Mesothelial cell of epicardium (in vitro differentiated cells): Measurements from ENCODE around the gene SCMH1. TPM values are rescaled to one million over a fixed set of nuclear protein-coding genes. Genes with fewer than 3 reads are reported as not detected.

Source experiments
- DNase-seq, 2 experiments: peaks; one replicate each; pipeline ENCODE4 v3.0.0; 2021; ENCODE audit warnings: low spot score in 2 of 2; ENCODE audit not compliant: unreplicated experiment in 2 of 2
- H3K27ac Mint-ChIP-seq: 2 replicates; pipeline ENCODE4 v1.8.0; 2021; ENCODE audit warnings: mixed read lengths
- H3K27me3 Mint-ChIP-seq: 2 replicates; pipeline ENCODE4 v1.8.0; 2021; ENCODE audit warnings: low read depth, mixed read lengths
- H3K36me3 Mint-ChIP-seq: 2 replicates; pipeline ENCODE4 v1.8.0; 2021; ENCODE audit warnings: mixed read lengths
- H3K4me1 Mint-ChIP-seq: 2 replicates; pipeline ENCODE4 v1.8.0; 2021; ENCODE audit warnings: mixed read lengths
- H3K4me3 Mint-ChIP-seq: 2 replicates; pipeline ENCODE4 v1.8.0; 2021; ENCODE audit warnings: mild to moderate bottlenecking, moderate library complexity, mixed read lengths
- H3K9me3 Mint-ChIP-seq: 2 replicates; pipeline ENCODE4 v1.8.0; 2021; ENCODE audit warnings: mixed read lengths
- total RNA-seq: library from RNA; stranded (reverse); gene quantifications from 3 replicates; pipeline ENCODE4 v1.2.1, GENCODE V29; 2021
- TF ChIP-seq, protein P1 (sequence below): fragments of 200-600 bp; sonication (generic); IDR thresholded peaks from one replicate; pipeline ENCODE4 v1.5.0; 2021; ENCODE audit warnings: antibody characterized with exemption; ENCODE audit not compliant: unreplicated experiment

The SCMH1 gene
- total RNA-seq, 1 donor from 2014 or later, result 59.1 TPM

GRCh38 chr1:41102653-41103052, 139.5 kb downstream of the SCMH1 start:
- H3K36me3 Mint-ChIP-seq, result peaks cover 12% of the 10 kb centered on the region
- H3K4me1 Mint-ChIP-seq, result peaks cover 23% of the 10 kb centered on the region
- peak overlapping the region; percentile 64 for H3K27ac Mint-ChIP-seq
- peaks cover 2% of the 10 kb centered on the region for H3K9me3 Mint-ChIP-seq
- DNase-seq, result no peak
- H3K4me3 Mint-ChIP-seq, result no peak overlapping the region
- no peaks in the 10 kb centered on the region for H3K27me3 Mint-ChIP-seq
- TF ChIP-seq, protein P1, sequence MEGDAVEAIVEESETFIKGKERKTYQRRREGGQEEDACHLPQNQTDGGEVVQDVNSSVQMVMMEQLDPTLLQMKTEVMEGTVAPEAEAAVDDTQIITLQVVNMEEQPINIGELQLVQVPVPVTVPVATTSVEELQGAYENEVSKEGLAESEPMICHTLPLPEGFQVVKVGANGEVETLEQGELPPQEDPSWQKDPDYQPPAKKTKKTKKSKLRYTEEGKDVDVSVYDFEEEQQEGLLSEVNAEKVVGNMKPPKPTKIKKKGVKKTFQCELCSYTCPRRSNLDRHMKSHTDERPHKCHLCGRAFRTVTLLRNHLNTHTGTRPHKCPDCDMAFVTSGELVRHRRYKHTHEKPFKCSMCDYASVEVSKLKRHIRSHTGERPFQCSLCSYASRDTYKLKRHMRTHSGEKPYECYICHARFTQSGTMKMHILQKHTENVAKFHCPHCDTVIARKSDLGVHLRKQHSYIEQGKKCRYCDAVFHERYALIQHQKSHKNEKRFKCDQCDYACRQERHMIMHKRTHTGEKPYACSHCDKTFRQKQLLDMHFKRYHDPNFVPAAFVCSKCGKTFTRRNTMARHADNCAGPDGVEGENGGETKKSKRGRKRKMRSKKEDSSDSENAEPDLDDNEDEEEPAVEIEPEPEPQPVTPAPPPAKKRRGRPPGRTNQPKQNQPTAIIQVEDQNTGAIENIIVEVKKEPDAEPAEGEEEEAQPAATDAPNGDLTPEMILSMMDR, result no peak

GRCh38 chr1:41101950-41102607, 140.0 kb downstream of the SCMH1 start:
- Mint-ChIP-seq H3K36me3 (peaks cover 9% of the 10 kb centered on the region), H3K4me1 (peaks cover 24% of the 10 kb centered on the region), H3K27me3 (no peaks in the 10 kb centered on the region), H3K9me3 (peaks cover 1% of the 10 kb centered on the region), H3K27ac (peak overlapping the region; percentile 47), H3K4me3 (no peak overlapping the region)
- peak in 1 of 2 experiments; percentile 50 for DNase-seq
- TF ChIP-seq, protein P1, result no peak

GRCh38 chr1:41101076-41101475, 141.0 kb downstream of the SCMH1 start:
- peaks cover 24% of the 10 kb centered on the region for H3K4me1 Mint-ChIP-seq
- DNase-seq, result no peak
- TF ChIP-seq, protein P1, result no peak
- H3K27me3 Mint-ChIP-seq, result no peaks in the 10 kb centered on the region
- H3K9me3 Mint-ChIP-seq, result no peaks in the 10 kb centered on the region
- no peak overlapping the region for H3K27ac Mint-ChIP-seq
- H3K36me3 Mint-ChIP-seq, result peaks cover under 1% of the 10 kb centered on the region
- H3K4me3 Mint-ChIP-seq, result no peak overlapping the region

DNA sequence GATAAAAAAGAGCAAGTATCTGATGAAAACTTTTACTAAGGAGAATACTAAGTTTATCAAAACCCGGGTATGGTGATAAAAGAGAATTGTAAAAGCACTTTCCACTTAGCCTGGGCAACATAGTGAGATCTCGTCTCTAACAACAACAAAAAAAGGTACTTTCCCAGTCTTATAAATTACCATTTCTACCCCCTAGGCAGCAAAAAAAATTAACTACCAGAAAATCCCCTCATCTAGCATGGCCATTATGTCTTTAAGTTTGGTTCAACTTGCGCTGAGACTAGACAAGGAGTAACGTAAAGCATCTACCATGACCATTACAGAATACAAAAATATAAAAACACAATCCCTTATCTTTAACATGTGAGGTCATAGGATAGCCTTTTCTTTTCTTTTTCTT, 141.9 kb downstream of the SCMH1 start:
- H3K9me3 Mint-ChIP-seq, result no peaks in the 10 kb centered on the region
- no peak for DNase-seq
- H3K36me3 Mint-ChIP-seq, result no peaks in the 10 kb centered on the region
- no peaks in the 10 kb centered on the region for H3K27me3 Mint-ChIP-seq
- H3K4me1 Mint-ChIP-seq, result peaks cover 24% of the 10 kb centered on the region
- no peak overlapping the region for H3K4me3 Mint-ChIP-seq
- no peak overlapping the region for H3K27ac Mint-ChIP-seq
- TF ChIP-seq, protein P1, result no peak

GRCh38 chr1:41098730-41099460, 143.2 kb downstream of the SCMH1 start:
- DNase-seq, result no peak
- H3K36me3 Mint-ChIP-seq, result no peaks in the 10 kb centered on the region
- H3K4me1 Mint-ChIP-seq, result peaks cover 24% of the 10 kb centered on the region
- no peaks in the 10 kb centered on the region for H3K9me3 Mint-ChIP-seq
- H3K27ac Mint-ChIP-seq, result peak overlapping the region; percentile 17
- H3K27me3 Mint-ChIP-seq, result no peaks in the 10 kb centered on the region
- TF ChIP-seq, protein P1, result no peak
- no peak overlapping the region for H3K4me3 Mint-ChIP-seq
